NOMO-1 treated with dmso at 0.1 percent for 144 hours (cell line): ENCODE measurements around the gene SMARCA2.

Experiments
- DNase-seq: peaks from one replicate; lab custom pipeline; 2025; ENCODE audit not compliant: unreplicated experiment; lab: John Stamatoyannopoulos, UW

Gene SMARCA2

GRCh38 chr9:2086971-2087370 lies 71.8 kb downstream of the SMARCA2 start:
- no peak for DNase-seq

GRCh38 chr9:2087500-2088313 lies 72.6 kb downstream of the SMARCA2 start:
- no peak for DNase-seq

- no peak for DNase-seq
Measured at GRCh38 chr9:2093920-2094597, 78.9 kb downstream of the SMARCA2 start.

GRCh38 chr9:2096376-2096970 lies 81.3 kb downstream of the SMARCA2 start:
- no peak for DNase-seq

GRCh38 chr9:2106666-2107065 lies 91.5 kb downstream of the SMARCA2 start:
- no peak for DNase-seq

GRCh38 chr9:2107906-2108451 lies 92.8 kb downstream of the SMARCA2 start:
- no peak for DNase-seq

- no peak for DNase-seq
Measured at GRCh38 chr9:2109069-2109650, 94.0 kb downstream of the SMARCA2 start.

- no peak for DNase-seq
Measured at GRCh38 chr9:2110036-2110435, 94.9 kb downstream of the SMARCA2 start.

GRCh38 chr9:2116073-2116472 lies 100.9 kb downstream of the SMARCA2 start:
- DNase-seq: no peak

- DNase-seq: no peak
Measured at GRCh38 chr9:2117527-2117926, 102.4 kb downstream of the SMARCA2 start.

- DNase-seq: no peak
Measured at GRCh38 chr9:2119566-2119965, 104.4 kb downstream of the SMARCA2 start.

- no peak for DNase-seq
Measured at GRCh38 chr9:2120926-2121689, 106.0 kb downstream of the SMARCA2 start.

- DNase-seq: no peak
Measured at GRCh38 chr9:2122299-2122698, 107.2 kb downstream of the SMARCA2 start.

GRCh38 chr9:2125906-2126305 lies 110.8 kb downstream of the SMARCA2 start:
- no peak for DNase-seq

- no peak for DNase-seq
Measured at GRCh38 chr9:2126331-2126803, 111.2 kb downstream of the SMARCA2 start.

- no peak for DNase-seq
Measured at GRCh38 chr9:2127486-2127885, 112.3 kb downstream of the SMARCA2 start.

- DNase-seq: no peak
Measured at GRCh38 chr9:2128141-2128540, 113.0 kb downstream of the SMARCA2 start.

- no peak for DNase-seq
Measured at GRCh38 chr9:2128618-2129017, 113.5 kb downstream of the SMARCA2 start.

GRCh38 chr9:2130941-2131340 lies 115.8 kb downstream of the SMARCA2 start:
- DNase-seq: no peak

- DNase-seq: no peak
Measured at GRCh38 chr9:2132484-2133082, 117.4 kb downstream of the SMARCA2 start.
